Measurements from ENCODE around the gene MMP15.
"Not testable (repeated sequence)": the region's sequence is repeated elsewhere in the genome, so short reads cannot be mapped to it uniquely, and the experiment has no call there.

MMP15 gene

GRCh38 chr16:58094026-58094425 is 68.5 kb downstream of the MMP15 start:
- no peak for DNase-seq

DNA sequence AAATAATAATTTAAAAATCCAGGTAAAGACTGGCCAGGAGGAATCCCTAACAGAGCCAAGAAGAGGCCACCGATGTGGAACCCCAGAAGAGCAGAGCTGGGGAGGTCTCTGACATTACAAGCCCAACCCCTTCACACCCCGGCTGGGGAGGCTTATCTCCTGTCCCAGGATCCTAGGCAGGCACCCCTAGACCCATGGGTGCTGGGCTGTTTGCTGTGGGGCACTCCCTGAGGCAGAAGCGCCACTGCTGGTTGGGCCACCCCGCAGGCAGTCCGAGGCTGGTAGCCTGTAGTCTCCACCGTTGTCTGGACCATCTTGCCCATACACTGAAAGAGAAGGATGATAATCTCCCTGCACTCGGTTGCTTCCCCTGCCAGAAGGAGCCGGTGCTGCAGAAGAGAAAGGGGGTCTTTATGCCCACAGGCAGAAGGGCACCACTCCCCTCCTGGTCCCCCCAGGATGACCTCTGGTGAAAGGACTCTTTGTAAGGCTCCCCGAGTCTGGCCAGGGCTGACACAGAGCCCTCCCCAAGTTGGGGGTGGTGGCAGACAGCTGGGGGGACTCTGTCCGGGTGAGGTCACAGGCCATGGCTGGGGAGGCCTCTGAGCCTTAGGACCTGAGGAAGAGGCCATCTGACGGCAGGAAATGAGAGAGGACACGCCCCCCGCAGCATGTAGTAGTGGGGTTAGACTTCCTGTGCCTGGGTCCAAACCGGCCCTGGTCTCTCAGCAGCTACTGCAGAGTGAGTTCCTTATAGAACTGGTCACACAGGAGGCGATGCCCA is 69.4 kb downstream of the MMP15 start:
- no peak for DNase-seq

GRCh38 chr16:58095575-58095960 is 70.0 kb downstream of the MMP15 start:
- DNase-seq: not testable (repeated sequence)

DNA sequence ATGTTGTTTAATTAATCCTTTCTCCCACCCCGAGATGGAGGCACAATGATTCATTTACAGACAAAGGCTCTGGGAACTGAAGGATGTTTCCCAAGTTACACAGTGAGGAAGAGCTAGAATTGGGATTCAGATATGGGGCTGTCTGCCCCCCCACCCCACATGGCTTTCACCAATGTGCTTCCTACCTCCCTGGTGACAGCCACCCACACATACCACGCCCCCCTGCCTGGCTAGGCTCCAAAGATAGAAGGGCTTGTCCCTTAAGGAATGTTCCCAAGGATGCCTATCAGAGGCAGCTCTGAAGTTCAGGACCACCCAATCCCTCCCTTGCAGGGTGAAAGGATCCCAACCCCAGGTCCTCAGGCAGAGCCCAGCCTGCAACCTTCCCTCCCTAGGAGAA is 70.7 kb downstream of the MMP15 start:
- DNase-seq: no peak
